Mesodermal cell (in vitro differentiated cells): ENCODE results near the gene LAMB1.
A peak's percentile ranks its signal among the peaks of the same experiment; 100 is the strongest.
"Not testable (repeated sequence)": the region's sequence is repeated elsewhere in the genome, so short reads cannot be mapped to it uniquely, and the experiment has no call there.

Experiments used
- H3K27ac ChIP-seq: 2 replicates; pipeline ENCODE4 v1.7.0; 2013; ENCODE audit warnings: mild to moderate bottlenecking, low read depth, low read length, moderate library complexity; ENCODE audit not compliant: severe bottlenecking
- H3K36me3 ChIP-seq: 2 replicates; pipeline ENCODE4 v1.7.1; 2013; ENCODE audit warnings: mild to moderate bottlenecking, low read length, moderate library complexity; ENCODE audit not compliant: control insufficient read depth, insufficient read depth
- H3K4me1 ChIP-seq: one replicate; pipeline ENCODE4 v1.7.1; 2013; ENCODE audit warnings: mild to moderate bottlenecking, low read length; ENCODE audit not compliant: insufficient read depth, control insufficient read depth, poor library complexity, severe bottlenecking
- H3K4me3 ChIP-seq: 2 replicates; pipeline ENCODE4 v1.7.0; 2013; ENCODE audit warnings: low read length, control low read depth, mild to moderate bottlenecking; ENCODE audit not compliant: insufficient read depth, poor library complexity, severe bottlenecking; ENCODE audit errors: extremely low read depth
- H3K9me3 ChIP-seq: 2 replicates; pipeline ENCODE4 v1.7.1; 2013; ENCODE audit warnings: mild to moderate bottlenecking, low read length, moderate library complexity; ENCODE audit not compliant: control insufficient read depth
- WGBS, 2 experiments: methylation state at CpG; one replicate each; pipeline ENCODE4 v1.1.5; 2013; ENCODE audit warnings: missing lambda C conversion rate in 2 of 2; ENCODE audit not compliant: insufficient coverage in 2 of 2; 5-methylcytosine and 5-hydroxymethylcytosine counted together

LAMB1 gene

GRCh38 chr7:107956950-107957349, 46.0 kb downstream of the LAMB1 start:
- Histone ChIP-seq H3K4me1 (peaks cover 32% of the 10 kb centered on the region), H3K36me3 (peaks cover 97% of the 10 kb centered on the region)
- H3K27ac ChIP-seq, H3K9me3 ChIP-seq, H3K4me3 ChIP-seq: not testable (repeated sequence)
- 100% methylated on average over 3 of the region's 4 CpGs for WGBS, 2 experiments

DNA sequence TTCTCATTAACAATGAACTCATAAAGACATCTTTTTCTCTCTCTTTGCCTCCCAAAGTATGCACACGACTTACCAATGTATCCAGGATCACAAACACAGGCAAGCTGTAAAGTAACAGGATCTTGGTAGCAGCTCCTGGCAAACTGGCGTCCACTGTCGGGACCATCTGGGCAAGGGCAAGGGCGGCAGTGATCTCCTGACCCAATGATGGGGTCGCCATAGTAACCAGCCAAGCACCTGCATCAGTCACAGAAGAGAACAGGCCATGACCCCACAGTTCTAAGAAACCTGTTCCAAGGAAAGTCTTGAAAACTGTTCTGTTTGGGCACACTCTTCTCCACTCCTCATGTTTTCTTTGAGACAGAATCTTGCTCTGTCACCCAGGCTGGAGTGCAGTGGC, 47.6 kb downstream of the LAMB1 start:
- peaks cover 97% of the 10 kb centered on the region for H3K36me3 ChIP-seq
- H3K27ac ChIP-seq, result no peak overlapping the region
- WGBS, 2 experiments, result 93 to 98% methylated on average over 4 of the region's 5 CpGs
- peaks cover 42% of the 10 kb centered on the region for H3K4me1 ChIP-seq
- H3K4me3 ChIP-seq, result no peak overlapping the region
- no peaks in the 10 kb centered on the region for H3K9me3 ChIP-seq

DNA sequence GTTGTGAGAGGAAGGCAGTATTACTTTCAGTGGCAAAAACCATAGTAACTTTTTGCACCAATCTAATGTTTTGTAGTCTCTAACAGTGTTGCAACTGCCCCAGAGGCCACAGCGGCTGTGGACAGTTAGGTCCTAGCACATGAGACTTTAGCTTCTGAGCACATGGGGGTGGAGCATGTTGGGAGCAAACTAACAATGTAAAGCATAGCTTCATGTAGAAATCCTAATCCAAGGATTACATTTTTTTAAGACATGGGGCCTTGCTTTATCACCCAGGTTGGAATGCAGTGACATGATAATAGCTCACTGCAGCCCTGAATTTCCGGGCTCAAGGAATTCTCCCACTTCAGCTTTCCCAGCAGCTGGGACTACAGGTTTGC, 49.0 kb downstream of the LAMB1 start:
- peaks cover 39% of the 10 kb centered on the region for H3K4me1 ChIP-seq
- H3K4me3 ChIP-seq, result no peak overlapping the region
- no peaks in the 10 kb centered on the region for H3K9me3 ChIP-seq
- peaks cover 97% of the 10 kb centered on the region for H3K36me3 ChIP-seq
- 95 to 100% methylated on average over 2 of the region's 2 CpGs for WGBS, 2 experiments
- H3K27ac ChIP-seq, result peak overlapping the region; percentile 41

DNA sequence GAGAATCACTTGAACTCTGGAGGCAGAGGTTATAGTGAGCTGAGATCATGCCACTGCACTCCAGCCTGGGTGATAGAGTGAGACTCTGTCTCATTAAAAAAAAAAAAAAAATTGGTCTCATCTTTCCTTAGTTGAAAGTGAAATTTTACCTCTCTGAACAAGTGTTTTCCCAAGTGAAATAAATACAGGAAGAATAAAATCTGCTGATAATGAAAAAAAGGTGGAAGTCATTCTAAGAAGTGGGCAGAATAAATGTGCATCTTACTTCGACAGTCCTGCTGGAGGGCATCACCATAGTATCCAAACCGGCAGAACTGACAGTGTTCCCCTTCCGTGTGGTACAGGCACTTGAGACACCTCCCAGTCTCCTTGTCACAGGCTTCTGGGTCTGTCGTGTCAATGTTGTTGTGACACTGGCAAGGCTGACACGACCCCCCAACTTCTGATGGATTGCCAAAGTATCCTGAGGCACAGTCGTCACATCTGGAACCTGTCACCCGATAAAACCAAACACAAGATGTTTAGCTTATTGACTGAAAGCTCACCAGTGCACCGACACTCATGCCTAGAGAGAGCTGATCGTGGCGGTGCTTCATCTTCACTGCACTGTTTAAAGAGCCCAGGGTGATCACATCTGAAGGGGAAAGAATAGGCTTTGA, 49.6 kb downstream of the LAMB1 start:
- peak overlapping the region; percentile 75 for H3K27ac ChIP-seq
- WGBS, 2 experiments, result 87% methylated on average over 10 of the region's 10 CpGs

GRCh38 chr7:107951896-107952295, 51.1 kb downstream of the LAMB1 start:
- H3K36me3 ChIP-seq, result peaks cover 97% of the 10 kb centered on the region

More for the DNA sequence above, 49.6 kb downstream of the LAMB1 start:
- Histone ChIP-seq H3K9me3 (no peaks in the 10 kb centered on the region), H3K4me1 (peaks cover 39% of the 10 kb centered on the region), H3K36me3 (peaks cover 97% of the 10 kb centered on the region), H3K4me3 (no peak overlapping the region)

DNA sequence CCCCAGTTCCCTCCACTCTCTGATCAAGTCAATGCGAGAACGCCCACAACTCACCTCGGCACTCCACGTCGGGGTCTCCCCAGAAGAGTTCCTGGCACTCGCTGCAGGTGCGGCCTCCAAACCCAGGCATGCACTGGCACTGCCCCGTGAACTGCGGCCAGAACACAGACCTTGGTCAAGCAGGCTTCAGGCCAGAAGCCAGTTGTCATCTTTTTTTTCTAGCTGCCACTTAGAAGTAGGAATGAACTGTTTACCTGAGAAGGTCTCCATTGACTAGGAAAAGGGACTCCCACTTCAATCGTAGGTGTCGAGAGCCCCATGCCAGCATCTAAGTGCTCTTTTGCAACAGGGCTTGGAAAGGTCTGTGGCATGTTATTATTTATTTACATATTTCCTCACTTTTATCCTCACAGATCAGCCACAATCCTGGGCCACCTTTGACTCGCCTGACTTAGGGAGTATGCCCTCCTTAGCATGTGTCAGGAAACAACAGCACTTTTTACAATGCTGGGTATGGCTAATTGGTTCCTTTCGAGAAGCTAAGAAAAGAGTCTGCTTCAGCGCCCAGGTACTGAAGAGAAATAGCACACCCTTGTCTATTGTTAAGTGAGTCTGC, 51.7 kb downstream of the LAMB1 start:
- H3K36me3 ChIP-seq, result peaks cover 97% of the 10 kb centered on the region
- no peak overlapping the region for H3K27ac ChIP-seq
- H3K4me3 ChIP-seq, result no peak overlapping the region
- 96 to 98% methylated on average over 10 to 13 of the region's 14 CpGs for WGBS, 2 experiments
- H3K4me1 ChIP-seq, result peaks cover 43% of the 10 kb centered on the region
- H3K9me3 ChIP-seq, result no peaks in the 10 kb centered on the region

More at GRCh38 chr7:107951896-107952295, 51.1 kb downstream of the LAMB1 start:
- H3K9me3 ChIP-seq, result no peaks in the 10 kb centered on the region
- 91 to 93% methylated on average over 7 to 9 of the region's 9 CpGs for WGBS, 2 experiments
- peak overlapping the region; percentile 75 for H3K27ac ChIP-seq
- no peak overlapping the region for H3K4me3 ChIP-seq
- peaks cover 43% of the 10 kb centered on the region for H3K4me1 ChIP-seq

DNA sequence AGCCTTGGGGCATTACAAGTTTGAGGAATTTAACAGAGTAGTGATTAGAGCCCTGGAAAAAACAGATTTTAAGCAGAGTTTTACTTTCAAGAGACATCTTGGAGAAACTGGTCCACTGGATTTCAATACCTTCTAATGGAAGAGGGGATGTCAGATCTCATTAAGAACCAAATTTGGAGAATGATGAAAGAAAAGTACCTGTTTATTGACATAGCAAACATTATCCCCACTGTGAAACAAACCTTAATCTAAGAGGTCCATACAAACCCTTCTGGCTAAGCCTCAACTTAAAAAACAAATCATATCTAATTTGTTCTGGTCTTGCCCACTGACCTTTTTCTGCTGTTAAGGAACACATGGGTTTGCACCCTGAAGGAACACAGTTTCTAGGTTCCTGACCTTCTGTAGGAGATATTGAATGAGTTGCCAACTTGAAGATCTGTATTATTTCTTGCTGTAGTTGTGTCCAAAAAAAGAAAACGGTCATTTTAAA, 53.5 kb downstream of the LAMB1 start:
- peaks cover 43% of the 10 kb centered on the region for H3K4me1 ChIP-seq
- no peaks in the 10 kb centered on the region for H3K9me3 ChIP-seq
- WGBS, 2 experiments, result 80 to 100% methylated on average over 1 of the region's 1 CpG
- peak overlapping the region; percentile 82 for H3K27ac ChIP-seq
- H3K4me3 ChIP-seq, result no peak overlapping the region
- peaks cover 99% of the 10 kb centered on the region for H3K36me3 ChIP-seq

DNA sequence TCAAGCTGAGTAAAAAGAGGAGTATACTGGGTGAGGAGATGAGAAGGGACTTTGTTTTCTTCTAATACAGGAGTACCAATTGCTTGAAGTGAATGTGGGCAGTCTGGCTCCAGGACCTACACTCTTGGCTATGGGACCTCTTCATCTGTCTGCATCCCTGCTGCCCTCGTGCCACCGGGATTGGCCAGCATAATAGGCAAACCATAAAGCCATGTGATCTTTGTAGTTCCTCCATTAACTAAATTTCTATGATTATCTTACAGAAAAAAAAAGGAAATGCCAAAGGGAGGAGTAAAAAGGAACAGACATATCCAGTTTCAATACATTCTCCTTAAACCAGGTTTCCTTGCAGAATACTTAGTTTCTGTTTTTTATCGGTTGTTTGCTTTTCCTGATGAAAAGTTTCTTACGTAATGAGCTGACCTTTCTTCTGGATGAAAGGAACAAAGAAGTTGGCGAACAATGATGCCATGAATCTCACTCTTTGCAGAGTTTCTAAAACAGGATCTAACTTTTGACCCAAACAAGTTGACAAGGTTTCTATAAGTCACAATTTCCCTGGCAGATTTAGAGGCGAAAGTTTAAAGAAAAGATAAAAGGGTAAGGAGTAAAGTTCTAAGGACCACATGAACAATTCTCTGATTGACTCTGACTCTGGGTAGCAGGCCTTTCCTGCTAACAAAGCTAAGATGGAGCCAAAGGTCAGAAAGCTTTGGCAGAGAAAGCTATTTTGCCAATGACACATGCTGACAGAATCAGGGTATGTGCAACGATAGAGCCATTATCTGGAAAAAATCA, 54.1 kb downstream of the LAMB1 start:
- WGBS, 2 experiments, result 86 to 90% methylated on average over 3 to 5 of the region's 7 CpGs
- peaks cover 39% of the 10 kb centered on the region for H3K4me1 ChIP-seq
- H3K36me3 ChIP-seq, result peaks cover 99% of the 10 kb centered on the region
- H3K9me3 ChIP-seq, result no peaks in the 10 kb centered on the region
- H3K27ac ChIP-seq, result peak overlapping the region; percentile 82
- H3K4me3 ChIP-seq, result no peak overlapping the region

- Histone ChIP-seq H3K9me3 (no peaks in the 10 kb centered on the region), H3K4me3 (no peak overlapping the region), H3K4me1 (peaks cover 21% of the 10 kb centered on the region), H3K27ac (peak overlapping the region; percentile 48), H3K36me3 (peaks cover 99% of the 10 kb centered on the region)
- WGBS, 2 experiments, result 88 to 100% methylated on average over 2 of the region's 6 CpGs
Observed at GRCh38 chr7:107946881-107947280, 56.1 kb downstream of the LAMB1 start.

- WGBS, 2 experiments, result 75% methylated on average over 1 of the region's 2 CpGs; no CpG with 5 or more reads in 1 of the 2 experiments
- Histone ChIP-seq H3K36me3 (peaks cover 99% of the 10 kb centered on the region), H3K9me3 (no peaks in the 10 kb centered on the region)
Observed at GRCh38 chr7:107946451-107946850, 56.5 kb downstream of the LAMB1 start.

More at GRCh38 chr7:107946451-107946850, 56.5 kb downstream of the LAMB1 start:
- H3K27ac ChIP-seq, result peak overlapping the region; percentile 48
- H3K4me3 ChIP-seq, result no peak overlapping the region
- H3K4me1 ChIP-seq, result peaks cover 18% of the 10 kb centered on the region
